K562 (cell line): ENCODE measurements around the gene GLIS2. TPM values are rescaled to one million over a fixed set of nuclear protein-coding genes. Genes with fewer than 3 reads are reported as not detected.

Source experiments
- ATAC-seq: fragments of 200-7000 bp; cut with Tn5 transposase; 3 replicates; pipeline ENCODE4 v1.9.1; 2020; ENCODE audit warnings: moderate library complexity
- BruUV-seq: library from RNA; stranded (reverse); fragments of 400-500 nt; replicated peaks from 2 replicates; lab custom pipeline; 2021; lab: Mats Ljungman, UMichigan
- CTCF ChIA-PET: fragments of 300-600 bp; formaldehyde crosslinking; extraction: SDS; loops from one replicate; lab custom pipeline; 2021; ENCODE audit warnings: low intra/inter-chr PET ratio; lab: Yijun Ruan, JAX
- POLR2A ChIA-PET: fragments of 300-600, 350-650 bp; sonication (Branson Sonifier 250); formaldehyde crosslinking; extraction: SDS; loops from one replicate; lab custom pipeline; 2021; ENCODE audit warnings: antibody characterized with exemption, inconsistent platforms; lab: Yijun Ruan, JAX
- DNase-seq, 4 experiments: peaks; one replicate each; pipeline versions ENCODE4 v3.0.0 to v3.0.0-alpha.2; 2011 to 2018; ENCODE audit warnings: low spot score in 3 of 4, mixed read lengths in 3 of 4; ENCODE audit errors: extremely low read depth in 1 of 4
- FAIRE-seq: peaks from 2 replicates; lab custom pipeline; 2011; peaks lifted over from hg19 to GRCh38; lab: Jason Lieb, UNC
- H2AFZ ChIP-seq: 2 replicates; pipeline ENCODE4 v1.6.0; 2011; ENCODE audit warnings: low read depth, low read length, control low read depth, inconsistent platforms
- H3K27ac ChIP-seq: fragments of 200-600 bp; 3 replicates; pipeline ENCODE4 v1.8.0; 2011; ENCODE audit warnings: low read depth, mild to moderate bottlenecking, control low read depth, inconsistent platforms, low read length, moderate library complexity, mixed read lengths; ENCODE audit errors: extremely low read depth
- H3K27me3 ChIP-seq, 2 experiments: fragments of 300-600 bp in 1 of 2; 2 replicates in 1 of 2; 3 replicates in 1 of 2; pipeline versions ENCODE4 v1.6.0 to v1.8.0; 2011; ENCODE audit warnings: inconsistent platforms in 2 of 2, low read length in 2 of 2, mild to moderate bottlenecking in 1 of 2, mixed read lengths in 1 of 2, moderate library complexity in 1 of 2; ENCODE audit not compliant: control insufficient read depth in 2 of 2, insufficient read depth in 2 of 2
- H3K36me3 ChIP-seq: fragments of 300-600 bp; 3 replicates; pipeline ENCODE4 v1.8.0; 2011; ENCODE audit warnings: mild to moderate bottlenecking, low read length, inconsistent platforms; ENCODE audit not compliant: control insufficient read depth, insufficient read depth
- H3K4me1 ChIP-seq, 2 experiments: fragments of 200-600 bp in 1 of 2; replicated peaks in 1 of 2; 2 replicates in 1 of 2; 3 replicates in 1 of 2; pipeline versions ENCODE4 v1.5.1 to v1.8.0; 2011; ENCODE audit warnings: inconsistent platforms in 2 of 2, low read length in 2 of 2, mild to moderate bottlenecking in 1 of 2, mixed read lengths in 1 of 2, moderate library complexity in 1 of 2; ENCODE audit not compliant: control insufficient read depth in 2 of 2, insufficient read depth in 2 of 2
- H3K4me2 ChIP-seq: 2 replicates; pipeline ENCODE4 v1.6.1; 2011; ENCODE audit warnings: low read length, control low read depth, inconsistent platforms, mixed read lengths; ENCODE audit not compliant: insufficient read depth
- H3K4me3 ChIP-seq: fragments of 200-600 bp; sonication (generic), shearing (Covaris generic); 2 replicates; pipeline ENCODE4 v1.5.1; 2016; ENCODE audit warnings: control low read depth, inconsistent platforms
- H3K79me2 ChIP-seq: fragments of 200-600 bp; 3 replicates; pipeline ENCODE4 v1.8.0; 2011; ENCODE audit warnings: low read length, inconsistent platforms; ENCODE audit not compliant: control insufficient read depth, insufficient read depth
- H3K9ac ChIP-seq, 2 experiments: 2 replicates each; pipeline versions ENCODE4 v1.6.0 to v1.6.1; 2011; ENCODE audit warnings: low read depth in 2 of 2, low read length in 2 of 2, control low read depth in 1 of 2, inconsistent platforms in 1 of 2, mild to moderate bottlenecking in 1 of 2, mixed read lengths in 1 of 2; ENCODE audit not compliant: insufficient read depth in 1 of 2
- H3K9me1 ChIP-seq: one replicate; pipeline ENCODE4 v1.6.0; 2011; ENCODE audit warnings: inconsistent platforms, mild to moderate bottlenecking, low read length, moderate library complexity; ENCODE audit not compliant: control insufficient read depth, insufficient read depth
- H3K9me3 ChIP-seq: replicated peaks from 2 replicates; pipeline ENCODE4 v1.5.1; 2011; ENCODE audit warnings: low read depth, low read length, inconsistent platforms; ENCODE audit not compliant: control insufficient read depth, insufficient read depth
- H4K20me1 ChIP-seq: replicated peaks from 2 replicates; pipeline ENCODE4 v1.6.1; 2011; ENCODE audit warnings: low read length, inconsistent platforms, mixed read lengths; ENCODE audit not compliant: control insufficient read depth, insufficient read depth
- BHLHE40 ChIP-seq: IDR thresholded peaks from 2 replicates; pipeline ENCODE4 v1.6.1; 2011; ENCODE audit warnings: low read length, improper control_type of control experiment
- CBFB ChIP-seq: sonication (generic); formaldehyde crosslinking; IDR thresholded peaks from 2 replicates; pipeline ENCODE4 v1.4.0; 2020; ENCODE audit warnings: mild to moderate bottlenecking, missing genetic modification reagents
- CEBPB ChIP-seq: fragments of 450-650 bp; IDR thresholded peaks from 2 replicates; pipeline ENCODE4 v1.6.1; 2016; ENCODE audit warnings: missing genetic modification characterization, missing compliant biosample characterization
- CHD1 ChIP-seq: fragments of 200-600 bp; sonication (generic); IDR thresholded peaks from one replicate; pipeline ENCODE4 v1.6.1; 2012; ENCODE audit warnings: mild to moderate bottlenecking, moderate library complexity, low read length, inconsistent platforms
- COPS2 ChIP-seq: fragments of 450-650 bp; conservative IDR thresholded peaks from 2 replicates; pipeline ENCODE4 v1.6.1; 2016; ENCODE audit warnings: mild to moderate bottlenecking, moderate library complexity
- CREBBP ChIP-seq: IDR thresholded peaks from one replicate; pipeline ENCODE4 v1.6.1; 2012; ENCODE audit warnings: low read depth, mild to moderate bottlenecking, control low read depth, inconsistent platforms, low read length
- GTF2E2 ChIP-seq: fragments of 200-800 bp; sonication (Bioruptor generic); IDR thresholded peaks from 2 replicates; pipeline ENCODE4 v1.6.1; 2016; ENCODE audit warnings: missing genetic modification characterization, missing compliant biosample characterization
- HDAC2 ChIP-seq: fragments of 450-650 bp; IDR thresholded peaks from 2 replicates; pipeline ENCODE4 v1.6.1; 2016; ENCODE audit warnings: mild to moderate bottlenecking
- HSF4 ChIP-seq: fragments of 250-450 bp; sonication (Bioruptor Pico); IDR thresholded peaks from 2 replicates; pipeline ENCODE4 v2.1.2; 2022; ENCODE audit warnings: mild to moderate bottlenecking, moderate library complexity, borderline replicate concordance
- MAZ ChIP-seq, 2 experiments: fragments of 450-650 bp in 1 of 2; sonication (generic) in 1 of 2; formaldehyde crosslinking; IDR thresholded peaks in 1 of 2; conservative IDR thresholded peaks in 1 of 2; 2 replicates each; pipeline versions ENCODE4 v1.4.0 to v1.5.0; 2020; ENCODE audit warnings: mild to moderate bottlenecking in 1 of 2, missing genetic modification reagents in 1 of 2
- PHB2 ChIP-seq: fragments of 450-650 bp; IDR thresholded peaks from 2 replicates; pipeline ENCODE4 v1.6.1; 2017; ENCODE audit warnings: low read depth
- RFX5 ChIP-seq: IDR thresholded peaks from 2 replicates; pipeline ENCODE4 v1.6.1; 2011; ENCODE audit warnings: low read depth, mild to moderate bottlenecking, improper control_type of control experiment, low read length
- SNRNP70 ChIP-seq: fragments of 200-400 bp; formaldehyde crosslinking; optimal IDR thresholded peaks from 2 replicates; pipeline ENCODE3; 2017; ENCODE audit warnings: low read depth, low read length
- TCF3 ChIP-seq: sonication (generic); formaldehyde crosslinking; IDR thresholded peaks from 2 replicates; pipeline ENCODE4 v1.4.0; 2020; ENCODE audit warnings: mild to moderate bottlenecking, missing genetic modification reagents
- TEAD1 ChIP-seq, 2 experiments: fragments of 450-650 bp in 1 of 2; sonication (generic) in 1 of 2; formaldehyde crosslinking; IDR thresholded peaks; 2 replicates each; pipeline versions ENCODE4 v1.4.0 to v1.8.0; 2020 to 2022; ENCODE audit warnings: mild to moderate bottlenecking in 2 of 2, missing genetic modification reagents in 1 of 2
- ZNF133 ChIP-seq: fragments of 250-450 bp; sonication (Bioruptor Pico); IDR thresholded peaks from 2 replicates; pipeline ENCODE4 v1.4.0; 2020; ENCODE audit warnings: mild to moderate bottlenecking
- ZNF75A ChIP-seq: fragments of 450-650 bp; formaldehyde crosslinking; IDR thresholded peaks from 2 replicates; pipeline ENCODE4 v1.4.0; 2020; ENCODE audit warnings: mild to moderate bottlenecking
- WGBS: fragments of 100-300 bp; shearing (Covaris generic); methylation state at CpG from one replicate; pipeline ENCODE4 v1.1.6; 2016; ENCODE audit warnings: low coverage, mixed read lengths; ENCODE audit not compliant: insufficient coverage; ENCODE audit errors: missing lambda C conversion rate; 5-methylcytosine and 5-hydroxymethylcytosine counted together
- in situ Hi-C: fragments of 300-500 bp; cut with MboI; formaldehyde crosslinking; loops from 4 replicates; pipeline ENCODE4 v1.15.0; 2018; ENCODE audit warnings: inconsistent platforms, mixed read lengths
- intact Hi-C: fragments of 100-400 bp; cut with micrococcal nuclease; formaldehyde crosslinking; loops from 2 replicates; pipeline ENCODE4 v1.14.2; 2022
- polyA plus RNA-seq, 8 experiments: library from polyadenylated mRNA; depleted of rRNA in 4 of 8; stranded (reverse) in 5 of 8; unstranded in 3 of 8; fragments of >200 nt; fragmentation: Nextera tagmentation in 2 of 8; fragmentation: Illumina TruSeq in 1 of 8; extraction: Ambion mirVana in 2 of 8; extraction: Trizol in 1 of 8; gene quantifications; 2 replicates each; pipeline versions ENCODE4 v1.2.1 to v1.2.3, GENCODE V29; 2011 to 2014; ENCODE audit warnings: inconsistent platforms in 1 of 8, missing spikeins in 1 of 8
- total RNA-seq, 7 experiments: library from RNA; depleted of rRNA in 6 of 7; stranded (reverse); fragments of >200 nt in 6 of 7; fragmentation: Illumina TruSeq in 2 of 7; extraction: Trizol in 2 of 7; gene quantifications; 2 replicates each; pipeline versions ENCODE4 v1.2.1 to v1.2.3, GENCODE V29; 2011 to 2021; ENCODE audit warnings: low replicate concordance in 1 of 7
- TF ChIP-seq, protein P1 (sequence below), 3 experiments: IDR thresholded peaks in 2 of 3; conservative IDR thresholded peaks in 1 of 3; 2 replicates each; pipeline ENCODE4 v1.5.1; 2011 to 2012; ENCODE audit warnings: low read length in 3 of 3, mild to moderate bottlenecking in 3 of 3, control low read depth in 2 of 3, improper control_type of control experiment in 1 of 3, inconsistent platforms in 1 of 3, low read depth in 1 of 3, mixed read lengths in 1 of 3, moderate library complexity in 1 of 3; ENCODE audit not compliant: insufficient read depth in 2 of 3
- TF ChIP-seq, protein P2 (sequence below), 2 experiments: fragments of 450-650 bp in 1 of 2; sonication (generic) in 1 of 2; formaldehyde crosslinking; conservative IDR thresholded peaks; 2 replicates each; pipeline versions ENCODE4 v1.4.0 to v1.8.1; 2020 to 2022; ENCODE audit warnings: mild to moderate bottlenecking in 1 of 2, missing genetic modification reagents in 1 of 2
- TF ChIP-seq, protein P3 (sequence below): fragments of 250-450 bp; sonication (Bioruptor Pico); IDR thresholded peaks from 2 replicates; pipeline ENCODE4 v1.5.0; 2021

GLIS2 gene
- total and polyA plus RNA-seq, 9 of the 15 experiments (the other 6 are each of a cell fraction or from before 2014, with no cell fraction given) = 0.10 to 9.0 (median 0.57) TPM

DNA sequence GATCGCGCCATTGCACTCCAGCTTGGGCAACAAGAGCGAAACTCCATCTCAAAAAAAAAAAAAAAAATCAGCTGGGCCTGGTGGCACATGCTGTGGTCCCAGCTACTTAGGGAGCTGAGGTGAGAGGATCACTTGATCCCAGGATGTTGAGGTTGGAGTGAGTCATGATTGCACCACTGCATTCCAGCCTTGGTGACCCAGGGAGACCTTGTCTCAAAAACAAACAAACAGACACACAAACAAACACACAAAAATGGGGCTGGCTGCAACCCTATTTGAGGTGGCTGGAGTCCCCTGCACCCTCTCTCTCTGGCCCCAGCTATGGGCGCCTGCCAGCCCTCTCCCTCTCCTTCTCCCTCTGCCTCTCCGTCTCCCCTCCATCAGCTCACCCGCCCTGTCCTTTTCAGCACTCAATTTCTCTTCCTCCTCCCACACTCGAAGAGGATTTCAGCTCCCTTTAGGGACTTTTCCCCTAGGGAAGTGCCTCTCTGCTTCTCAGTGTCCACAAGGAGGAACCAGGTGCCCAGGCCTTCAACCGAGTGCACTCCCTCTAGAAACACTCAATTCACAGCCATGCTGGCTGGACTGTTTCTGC lies 25.5 kb upstream of the GLIS2 start:
- intact Hi-C loops (no loop called here), in situ Hi-C loops (no loop called here)
- POLR2A ChIA-PET = interaction anchor here (1.1 kb wide), 2 partner anchors 13 to 15 kb away, joined by 3 to 4 read pairs; no protein-coding TSS in a partner anchor
- TF ChIP-seq RFX5 = no peak
- no peak for TF ChIP-seq CBFB
- TF ChIP-seq HDAC2 = no peak
- no peak for TF ChIP-seq TCF3 (CRISPR knock-in tag)
- TF ChIP-seq ZNF133 (CRISPR knock-in tag) = no peak
- peak; percentile 59; the same call in 1 of the 2 replicates for TF ChIP-seq CEBPB
- peak in 1 of 2 experiments; percentile 93; a peak in 2 of 4 replicates for TF ChIP-seq TEAD1 (CRISPR knock-in tag; IDR thresholded peaks at IDR 0.05)
- no peak for TF ChIP-seq MAZ (CRISPR knock-in tag; conservative IDR thresholded peaks at IDR 0.05 in 1 of 2, IDR thresholded peaks at IDR 0.05 in 1 of 2)
- TF ChIP-seq HSF4 (CRISPR knock-in tag) = no peak
- TF ChIP-seq, protein P1, sequence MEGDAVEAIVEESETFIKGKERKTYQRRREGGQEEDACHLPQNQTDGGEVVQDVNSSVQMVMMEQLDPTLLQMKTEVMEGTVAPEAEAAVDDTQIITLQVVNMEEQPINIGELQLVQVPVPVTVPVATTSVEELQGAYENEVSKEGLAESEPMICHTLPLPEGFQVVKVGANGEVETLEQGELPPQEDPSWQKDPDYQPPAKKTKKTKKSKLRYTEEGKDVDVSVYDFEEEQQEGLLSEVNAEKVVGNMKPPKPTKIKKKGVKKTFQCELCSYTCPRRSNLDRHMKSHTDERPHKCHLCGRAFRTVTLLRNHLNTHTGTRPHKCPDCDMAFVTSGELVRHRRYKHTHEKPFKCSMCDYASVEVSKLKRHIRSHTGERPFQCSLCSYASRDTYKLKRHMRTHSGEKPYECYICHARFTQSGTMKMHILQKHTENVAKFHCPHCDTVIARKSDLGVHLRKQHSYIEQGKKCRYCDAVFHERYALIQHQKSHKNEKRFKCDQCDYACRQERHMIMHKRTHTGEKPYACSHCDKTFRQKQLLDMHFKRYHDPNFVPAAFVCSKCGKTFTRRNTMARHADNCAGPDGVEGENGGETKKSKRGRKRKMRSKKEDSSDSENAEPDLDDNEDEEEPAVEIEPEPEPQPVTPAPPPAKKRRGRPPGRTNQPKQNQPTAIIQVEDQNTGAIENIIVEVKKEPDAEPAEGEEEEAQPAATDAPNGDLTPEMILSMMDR (IDR thresholded peaks at IDR 0.05 in 2 of 3, conservative IDR thresholded peaks at IDR 0.05 in 1 of 3; ENCODE audit: insufficient read depth in 2 of 3, low read depth in 1 of 3, low read length in 3 of 3) = peak in 2 of 3 experiments; percentile 31 to 40; a peak in 2 of 6 replicates
- TF ChIP-seq PHB2 = no peak
- peak; percentile 53 for TF ChIP-seq BHLHE40
- TF ChIP-seq, protein P2, sequence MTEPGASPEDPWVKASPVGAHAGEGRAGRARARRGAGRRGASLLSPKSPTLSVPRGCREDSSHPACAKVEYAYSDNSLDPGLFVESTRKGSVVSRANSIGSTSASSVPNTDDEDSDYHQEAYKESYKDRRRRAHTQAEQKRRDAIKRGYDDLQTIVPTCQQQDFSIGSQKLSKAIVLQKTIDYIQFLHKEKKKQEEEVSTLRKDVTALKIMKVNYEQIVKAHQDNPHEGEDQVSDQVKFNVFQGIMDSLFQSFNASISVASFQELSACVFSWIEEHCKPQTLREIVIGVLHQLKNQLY (CRISPR knock-in tag; conservative IDR thresholded peaks at IDR 0.05) = no peak
- TF ChIP-seq, protein P3, sequence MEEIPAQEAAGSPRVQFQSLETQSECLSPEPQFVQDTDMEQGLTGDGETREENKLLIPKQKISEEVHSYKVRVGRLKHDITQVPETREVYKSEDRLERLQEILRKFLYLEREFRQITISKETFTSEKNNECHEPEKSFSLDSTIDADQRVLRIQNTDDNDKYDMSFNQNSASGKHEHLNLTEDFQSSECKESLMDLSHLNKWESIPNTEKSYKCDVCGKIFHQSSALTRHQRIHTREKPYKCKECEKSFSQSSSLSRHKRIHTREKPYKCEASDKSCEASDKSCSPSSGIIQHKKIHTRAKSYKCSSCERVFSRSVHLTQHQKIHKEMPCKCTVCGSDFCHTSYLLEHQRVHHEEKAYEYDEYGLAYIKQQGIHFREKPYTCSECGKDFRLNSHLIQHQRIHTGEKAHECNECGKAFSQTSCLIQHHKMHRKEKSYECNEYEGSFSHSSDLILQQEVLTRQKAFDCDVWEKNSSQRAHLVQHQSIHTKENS (CRISPR knock-in tag) = no peak
- no peak for TF ChIP-seq COPS2
- TF ChIP-seq SNRNP70 = no peak
- TF ChIP-seq GTF2E2 (tag) = no peak
- TF ChIP-seq CREBBP = no peak
- TF ChIP-seq ZNF75A (CRISPR knock-in tag) = no peak
- TF ChIP-seq CHD1 = no peak

More for the DNA sequence above, 25.5 kb upstream of the GLIS2 start:
- Histone ChIP-seq H2AFZ (no peak overlapping the region), H3K36me3 (no peaks in the 10 kb centered on the region), H3K4me2 (no peak overlapping the region), H3K79me2 (no peaks in the 10 kb centered on the region), H3K9me3 (no peaks in the 10 kb centered on the region), H3K27ac (no peak overlapping the region), H3K4me3 (no peak overlapping the region), H3K9ac (no peak overlapping the region), H3K9me1 (no peaks in the 10 kb centered on the region), H4K20me1 (no peaks in the 10 kb centered on the region), H3K27me3 (no peaks in the 10 kb centered on the region; a peak in 1 of 5 replicates), H3K4me1 (peaks cover 3 to 27% of the 10 kb centered on the region in 2 experiments; a peak in 3 of 5 replicates)
- no peak for DNase-seq
- no peak for ATAC-seq
- no peak for FAIRE-seq
- no TSS peak for BruUV-seq
- CTCF ChIA-PET = interaction anchor here (0.9 to 2.1 kb wide), 3 partner anchors 38 to 114 kb away, joined by 3 to 7 read pairs (median 3); no protein-coding TSS in a partner anchor
- WGBS = 41% methylated on average over 5 of the region's 8 CpGs
